Sigmoid colon (tissue), 7 donors: Measurements from ENCODE around the gene FAS. TPM values are rescaled to one million over a fixed set of nuclear protein-coding genes. Genes with fewer than 3 reads are reported as not detected.
"Not testable (repeated sequence)": the region's sequence is repeated elsewhere in the genome, so short reads cannot be mapped to it uniquely, and the experiment has no call there.

Experiments used
- DNase-seq: peaks from one replicate; pipeline ENCODE4 v3.0.0-alpha.2; 2019
- H3K27ac ChIP-seq, 4 donors: fragments of 200-600 bp; sonication (generic); one replicate each; pipeline ENCODE4 v1.5.1; 2016 to 2019; ENCODE audit warnings: mild to moderate bottlenecking in 1 of 4
- H3K27me3 ChIP-seq, 3 donors: fragments of 200-600 bp; sonication (generic); one replicate each; pipeline ENCODE4 v1.5.1; 2019; ENCODE audit warnings: mild to moderate bottlenecking in 1 of 3
- H3K36me3 ChIP-seq, 4 donors: fragments of 200-600 bp; sonication (generic); one replicate each; pipeline ENCODE4 v1.5.1; 2016 to 2019
- H3K4me1 ChIP-seq, 4 donors: fragments of 200-600 bp; sonication (generic); one replicate each; pipeline ENCODE4 v1.5.1; 2017 to 2019
- H3K4me3 ChIP-seq, 4 donors: fragments of 200-600 bp; sonication (generic); one replicate each; pipeline ENCODE4 v1.5.1; 2017 to 2019; ENCODE audit warnings: mild to moderate bottlenecking in 2 of 4, moderate library complexity in 1 of 4
- H3K9me3 ChIP-seq, 4 donors: fragments of 200-600 bp in 3 of 4; sonication (generic) in 3 of 4; one replicate each; pipeline versions ENCODE4 v1.5.1 to v1.6.1; 2013 to 2019
- CTCF ChIP-seq, 4 experiments: fragments of 450-650 bp in 3 of 4; fragments of 200-600 bp in 1 of 4; IDR thresholded peaks; one replicate each; pipeline ENCODE4 v1.5.1; 2016 to 2019; ENCODE audit warnings: antibody characterized with exemption in 4 of 4, mild to moderate bottlenecking in 3 of 4, moderate library complexity in 2 of 4
- EP300 ChIP-seq, 4 donors: sonication (generic); formaldehyde crosslinking; IDR thresholded peaks; one replicate each; pipeline ENCODE4 v1.6.1; 2017; ENCODE audit warnings: antibody characterized with exemption in 4 of 4
- POLR2A ChIP-seq, 2 donors: fragments of 450-650 bp; IDR thresholded peaks; one replicate each; pipeline ENCODE4 v1.6.1; 2016; ENCODE audit warnings: antibody characterized with exemption in 2 of 2, mild to moderate bottlenecking in 2 of 2, moderate library complexity in 2 of 2
- POLR2AphosphoS5 ChIP-seq, 4 donors: sonication (generic); formaldehyde crosslinking; IDR thresholded peaks; one replicate each; pipeline ENCODE4 v1.6.1; 2017; ENCODE audit warnings: antibody characterized with exemption in 4 of 4
- WGBS, 2 donors: extraction: QIAGEN DNeasy Blood & Tissue Kit; methylation state at CpG; one replicate each; pipeline ENCODE4 v1.1.7; 2013; 5-methylcytosine and 5-hydroxymethylcytosine counted together
- intact Hi-C: fragments of 100-400 bp; cut with DNase I; formaldehyde crosslinking; loops from one replicate; pipeline ENCODE4 v1.15.1; 2023
- polyA plus RNA-seq, 3 donors: library from polyadenylated mRNA; stranded (reverse); fragments of 200-250 nt; gene quantifications; one replicate each; pipeline ENCODE4 v1.2.3, GENCODE V29; 2013
- total RNA-seq, 4 donors: library from RNA; depleted of rRNA; stranded (reverse); fragments of >200 nt; gene quantifications; one replicate each; pipeline ENCODE4 v1.1.0, GENCODE V29; 2016
- donor health status: healthy with polysubstance abuse.
- donor health status: Bipolar disorder and iron deficiency.
- donor health status: healthy.

FAS gene
- total and polyA plus RNA-seq, 7 donors, result 7.6 to 44.6 (median 18.8) TPM

- Histone ChIP-seq H3K27ac (peak overlapping the region; percentile 30 to 62 (median 52)), H3K4me3 (no peak overlapping the region), H3K4me1 (peaks cover 0 to 19% (median 9%) of the 10 kb centered on the region in 4 donors), H3K27me3 (no peaks in the 10 kb centered on the region), H3K9me3 (no peaks in the 10 kb centered on the region), H3K36me3 (peaks cover 0 to 11% (median 0%) of the 10 kb centered on the region in 4 donors)
- TF ChIP-seq CTCF (IDR thresholded peaks at IDR 0.05) (no peak), EP300 (IDR thresholded peaks at IDR 0.05) (no peak), POLR2AphosphoS5 (IDR thresholded peaks at IDR 0.05) (no peak), POLR2A (IDR thresholded peaks at IDR 0.05) (no peak)
- DNase-seq, result no peak
- 69 to 79% methylated on average over 4 of the region's 4 CpGs for WGBS, 2 donors
- intact Hi-C loops, result no loop called here
These were observed 11.1 kb downstream of the FAS start for GRCh38 chr10:89001729-89002072.

GRCh38 chr10:89002226-89002978, 11.8 kb downstream of the FAS start:
- TF ChIP-seq POLR2A (IDR thresholded peaks at IDR 0.05), result no peak
- no peak for TF ChIP-seq CTCF (IDR thresholded peaks at IDR 0.05)
- no peak for TF ChIP-seq POLR2AphosphoS5 (IDR thresholded peaks at IDR 0.05)
- no peak for TF ChIP-seq EP300 (IDR thresholded peaks at IDR 0.05)
- DNase-seq, result no peak
- peaks cover 0 to 11% (median 0%) of the 10 kb centered on the region in 4 donors for H3K36me3 ChIP-seq
- no peaks in the 10 kb centered on the region for H3K27me3 ChIP-seq
- H3K4me3 ChIP-seq, result no peak overlapping the region
- H3K9me3 ChIP-seq, result no peaks in the 10 kb centered on the region
- H3K4me1 ChIP-seq, result peaks cover 0 to 19% (median 9%) of the 10 kb centered on the region in 4 donors
- intact Hi-C loops, result no loop called here
- peak overlapping the region; percentile 30 to 62 (median 52) for H3K27ac ChIP-seq
- WGBS, 2 donors, result 77 to 83% methylated on average over 4 of the region's 4 CpGs

- no peak overlapping the region for H3K4me3 ChIP-seq
- DNase-seq, result no peak
- H3K9me3 ChIP-seq, result no peaks in the 10 kb centered on the region
- intact Hi-C loops, result no loop called here
- no peaks in the 10 kb centered on the region for H3K27me3 ChIP-seq
- 60 to 83% methylated on average over 2 of the region's 2 CpGs for WGBS, 2 donors
- no peak overlapping the region for H3K27ac ChIP-seq
- peaks cover 0 to 19% (median 9%) of the 10 kb centered on the region in 4 donors for H3K4me1 ChIP-seq
- peaks cover 0 to 18% (median 0%) of the 10 kb centered on the region in 4 donors for H3K36me3 ChIP-seq
- no peak for TF ChIP-seq CTCF (IDR thresholded peaks at IDR 0.05)
- no peak for TF ChIP-seq POLR2AphosphoS5 (IDR thresholded peaks at IDR 0.05)
- TF ChIP-seq EP300 (IDR thresholded peaks at IDR 0.05), result no peak
- no peak for TF ChIP-seq POLR2A (IDR thresholded peaks at IDR 0.05)
These were observed 12.7 kb downstream of the FAS start for GRCh38 chr10:89003344-89003743.

GRCh38 chr10:89007129-89007893, 16.7 kb downstream of the FAS start:
- WGBS, 2 donors, result 19 to 47% methylated on average over 3 of the region's 3 CpGs
- Histone ChIP-seq H3K27me3 (no peaks in the 10 kb centered on the region), H3K27ac (no peak overlapping the region), H3K36me3 (peaks cover 0 to 57% (median 7%) of the 10 kb centered on the region in 4 donors), H3K9me3 (no peaks in the 10 kb centered on the region), H3K4me3 (no peak overlapping the region), H3K4me1 (peaks cover 0 to 4% (median under 1%) of the 10 kb centered on the region in 4 donors)
- intact Hi-C loops, result no loop called here
- DNase-seq, result no peak
- TF ChIP-seq EP300 (IDR thresholded peaks at IDR 0.05) (no peak), POLR2A (IDR thresholded peaks at IDR 0.05) (no peak), CTCF (IDR thresholded peaks at IDR 0.05) (no peak), POLR2AphosphoS5 (IDR thresholded peaks at IDR 0.05) (no peak)

GRCh38 chr10:89018700-89019346, 28.2 kb downstream of the FAS start:
- WGBS, 2 donors, result 88 to 92% methylated on average over 15 of the region's 15 CpGs
- H3K27ac ChIP-seq, result not testable (repeated sequence)

More at GRCh38 chr10:89018700-89019346, 28.2 kb downstream of the FAS start:
- H3K9me3 ChIP-seq, H3K4me1 ChIP-seq, DNase-seq, intact Hi-C loops, H3K4me3 ChIP-seq, H3K27me3 ChIP-seq: not testable (repeated sequence)
- peaks cover 0 to 35% (median 11%) of the 10 kb centered on the region in 4 donors for H3K36me3 ChIP-seq
